IPS DF 19.7 (cell line): ENCODE results near the gene RANBP3L.
"Not testable (repeated sequence)": the region's sequence is repeated elsewhere in the genome, so short reads cannot be mapped to it uniquely, and the experiment has no call there.

Experiments used
- DNase-seq: peaks from one replicate; pipeline ENCODE4 v3.0.0-alpha.2; 2013; ENCODE audit warnings: low read depth, low spot score

Gene RANBP3L

GRCh38 chr5:36301858-36302603, at the start of gene RANBP3L:
Gene RANBP3L (minus strand): TSS chr5:36301902. CDS start chr5:36301416, 486 bp downstream.
- DNase-seq, result no peak

DNA sequence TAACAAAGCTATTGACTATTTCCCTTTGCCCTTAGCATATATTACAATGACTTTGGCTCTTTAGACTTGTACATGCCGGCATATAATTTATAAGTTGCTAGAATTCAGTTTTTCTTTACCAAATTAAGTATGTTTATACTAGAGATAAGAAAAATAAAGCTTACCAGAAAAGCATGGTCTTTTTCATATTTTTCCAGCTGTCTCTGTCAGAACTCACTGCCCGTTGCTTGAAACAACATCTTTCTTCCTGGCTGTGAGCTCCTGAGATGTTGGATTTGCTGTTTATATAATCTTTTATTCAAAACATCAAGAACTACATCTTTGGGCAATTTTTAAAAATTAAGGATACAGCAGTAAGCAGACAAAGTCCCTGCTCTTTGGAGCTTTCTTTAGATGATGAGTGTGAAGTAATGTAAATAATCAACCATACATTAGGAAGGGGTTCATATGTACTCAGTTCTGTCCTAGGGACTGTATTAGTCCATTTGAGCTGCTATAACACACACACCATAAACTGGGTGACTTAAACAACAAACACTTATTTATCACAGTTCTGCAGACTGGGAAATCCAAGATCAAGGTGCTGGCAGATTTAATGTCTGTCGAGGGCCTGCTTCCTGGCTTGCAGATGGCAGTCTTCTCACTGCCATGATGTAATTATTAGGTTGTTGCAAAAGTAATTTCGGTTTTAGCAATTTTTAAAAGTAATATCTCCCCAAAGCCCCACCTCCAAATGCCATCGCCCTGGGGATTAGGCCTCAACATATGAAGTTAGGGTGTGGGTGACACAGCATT, 45.4 kb upstream of the RANBP3L start:
- DNase-seq, result no peak

DNA sequence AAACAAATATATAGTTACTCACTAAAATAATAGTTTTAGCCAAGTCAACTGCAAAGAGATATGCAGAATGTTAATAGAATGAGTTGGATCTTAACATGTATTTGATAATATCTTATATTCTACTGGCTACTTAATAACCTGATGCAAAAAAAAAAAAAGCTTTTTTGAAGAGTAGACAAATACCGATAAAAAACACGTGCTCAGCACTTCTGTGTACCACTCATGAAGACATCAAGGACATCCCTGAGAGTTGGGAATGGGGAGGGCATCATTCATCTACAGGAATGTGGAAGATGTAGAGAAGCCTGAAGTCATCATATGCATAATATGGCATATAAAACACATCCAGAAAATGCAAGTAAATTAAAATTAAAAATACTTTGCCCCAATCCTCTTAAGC, 43.2 kb upstream of the RANBP3L start:
- no peak for DNase-seq

- not testable (repeated sequence) for DNase-seq
These were observed 40.0 kb upstream of the RANBP3L start for GRCh38 chr5:36341720-36342119.

DNA sequence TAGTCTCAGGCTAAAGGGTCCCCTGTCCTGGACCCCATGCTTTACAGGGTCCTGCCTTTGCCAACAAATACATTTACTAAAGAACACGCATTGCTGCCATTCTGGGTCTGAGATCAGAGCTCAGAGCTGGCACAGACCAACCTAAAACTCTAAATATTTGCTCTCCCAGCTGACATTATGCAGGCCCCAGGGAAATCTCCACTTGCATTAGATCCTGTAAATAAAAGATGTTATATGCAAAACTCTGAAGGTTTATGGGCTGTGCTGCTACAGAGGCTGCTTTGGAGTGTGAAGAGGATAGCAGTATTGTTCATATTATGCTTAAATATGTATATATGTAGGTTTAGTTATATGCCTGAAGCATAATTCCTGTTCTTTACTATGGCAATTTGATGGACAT, 35.9 kb upstream of the RANBP3L start:
- no peak for DNase-seq

GRCh38 chr5:36334315-36334714, 32.6 kb upstream of the RANBP3L start:
- no peak for DNase-seq

DNA sequence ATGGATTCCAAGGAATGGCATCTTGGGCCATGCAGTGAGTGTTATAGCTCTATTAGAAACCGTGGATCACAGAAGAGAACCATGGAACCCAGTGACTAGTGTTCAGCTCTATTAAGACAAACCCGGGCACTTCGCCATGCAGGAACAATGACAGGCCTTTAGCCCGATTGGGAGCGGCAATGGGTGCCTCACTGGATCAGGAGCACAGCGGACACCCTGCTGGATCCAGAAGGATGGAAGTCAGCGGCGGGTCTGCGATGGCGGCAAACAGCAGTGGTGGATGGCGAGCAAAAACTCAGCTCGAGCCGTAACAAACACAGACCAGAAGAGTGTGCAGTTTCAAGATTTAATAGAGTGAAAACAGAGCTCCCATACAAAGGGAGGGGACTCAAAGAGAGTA, 31.0 kb upstream of the RANBP3L start:
- DNase-seq, result not testable (repeated sequence)

DNA sequence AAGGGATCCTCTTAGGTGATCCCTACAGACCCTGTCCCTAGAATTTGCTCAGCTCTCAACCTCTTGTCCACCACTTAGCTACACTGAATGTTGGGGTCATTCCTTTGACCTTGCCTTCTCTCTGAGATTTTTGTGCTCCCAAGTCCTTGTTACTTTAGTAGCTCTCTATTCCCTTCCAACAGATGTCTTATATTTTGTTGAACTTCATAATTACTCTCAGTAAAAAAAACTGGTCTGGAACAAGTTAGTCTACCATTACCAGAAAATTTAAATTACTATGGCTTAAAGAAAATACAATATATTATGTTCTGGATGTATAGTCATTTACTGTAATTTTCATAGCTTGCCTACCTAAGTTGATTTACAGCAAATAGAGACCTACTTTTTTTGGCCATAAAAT, 23.5 kb upstream of the RANBP3L start:
- DNase-seq, result no peak

DNA sequence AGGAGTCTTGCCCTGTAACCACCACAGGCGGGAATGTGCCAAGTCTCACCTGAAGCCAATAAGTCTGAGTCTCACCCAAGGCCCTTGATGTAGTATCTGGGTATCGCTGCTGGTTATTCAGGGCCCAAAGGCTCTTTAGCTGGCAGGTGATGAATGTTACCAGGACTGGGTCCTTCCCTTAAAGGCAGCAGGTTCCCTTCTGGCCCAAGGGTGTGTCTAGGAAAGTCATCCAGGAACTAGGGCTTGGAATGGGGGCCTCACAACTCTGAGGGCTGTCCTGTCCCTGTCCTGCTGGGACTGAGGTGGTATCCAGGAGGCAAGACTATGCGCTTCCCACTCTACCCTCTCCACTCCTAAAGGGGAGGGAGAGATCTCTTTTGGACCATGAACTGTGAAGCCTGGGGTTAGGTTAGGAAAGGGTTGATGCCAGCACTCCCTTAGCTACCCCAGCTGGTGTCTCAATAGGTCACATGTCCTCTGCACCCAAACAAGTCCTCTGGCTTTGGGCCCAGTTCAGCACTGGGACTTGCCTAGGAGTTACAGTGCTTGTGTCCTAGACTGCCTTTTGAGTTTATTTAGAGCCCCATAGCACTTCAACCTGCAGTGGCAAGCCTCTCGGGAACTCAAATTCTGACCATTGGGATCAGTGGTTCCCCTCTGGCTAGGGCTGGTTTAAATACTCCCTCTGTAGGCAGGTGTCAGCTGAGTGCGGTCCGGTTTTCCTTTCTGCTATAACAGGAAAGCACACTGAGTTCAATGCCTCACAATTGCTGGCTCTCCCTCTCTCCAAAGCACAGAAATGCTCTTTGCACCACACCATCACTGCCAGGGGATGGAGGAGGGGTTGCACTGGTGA, 22.5 kb upstream of the RANBP3L start:
- no peak for DNase-seq

GRCh38 chr5:36312953-36313672, 11.4 kb upstream of the RANBP3L start:
- DNase-seq, result no peak

DNA sequence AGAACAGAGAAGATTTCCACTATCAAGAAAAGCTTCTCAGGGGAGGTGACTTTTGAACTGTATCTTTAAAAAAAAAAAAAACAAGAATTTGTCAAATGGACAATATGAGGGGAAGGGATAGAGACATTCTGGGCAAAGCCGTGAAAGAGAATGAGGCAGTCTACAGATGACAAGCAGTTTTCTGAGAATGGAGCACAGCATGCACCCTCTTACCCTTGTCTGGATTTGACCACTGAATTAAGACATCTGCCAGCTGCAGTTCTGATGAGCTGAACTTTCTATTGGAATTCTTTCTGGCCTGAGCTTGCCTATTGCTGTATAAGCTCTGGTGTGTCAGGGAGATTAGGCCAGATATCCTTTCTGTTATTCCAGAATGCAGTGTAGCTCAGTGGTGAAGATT, 10.3 kb upstream of the RANBP3L start:
- no peak for DNase-seq

DNA sequence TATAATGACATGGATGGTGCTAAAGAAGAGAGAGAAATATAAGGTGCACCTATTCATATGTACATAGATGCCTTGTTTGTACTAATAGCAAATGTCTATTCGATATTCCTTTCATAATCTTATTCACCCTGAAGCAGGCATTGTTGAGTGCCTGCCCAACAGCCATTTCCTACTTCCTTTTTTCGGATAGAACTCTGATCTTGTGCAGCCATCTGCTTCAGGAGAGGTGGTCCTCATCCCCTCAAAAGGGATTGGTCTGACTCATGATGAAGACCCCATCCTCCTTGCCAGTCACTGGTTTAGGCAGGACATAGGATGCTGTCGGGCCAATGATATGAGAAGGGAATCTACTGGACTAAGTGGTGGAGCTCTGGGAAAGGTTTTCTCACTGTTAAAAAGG, 8.4 kb upstream of the RANBP3L start:
- no peak for DNase-seq

GRCh38 chr5:36305571-36306326, 4.0 kb upstream of the RANBP3L start:
- DNase-seq, result no peak

- DNase-seq, result no peak
These were observed 2.5 kb upstream of the RANBP3L start for GRCh38 chr5:36304095-36304805.

- no peak for DNase-seq
These were observed 668 bp downstream of the RANBP3L start for GRCh38 chr5:36300927-36301540.

GRCh38 chr5:36300191-36300926, 1.3 kb downstream of the RANBP3L start:
- no peak for DNase-seq

DNA sequence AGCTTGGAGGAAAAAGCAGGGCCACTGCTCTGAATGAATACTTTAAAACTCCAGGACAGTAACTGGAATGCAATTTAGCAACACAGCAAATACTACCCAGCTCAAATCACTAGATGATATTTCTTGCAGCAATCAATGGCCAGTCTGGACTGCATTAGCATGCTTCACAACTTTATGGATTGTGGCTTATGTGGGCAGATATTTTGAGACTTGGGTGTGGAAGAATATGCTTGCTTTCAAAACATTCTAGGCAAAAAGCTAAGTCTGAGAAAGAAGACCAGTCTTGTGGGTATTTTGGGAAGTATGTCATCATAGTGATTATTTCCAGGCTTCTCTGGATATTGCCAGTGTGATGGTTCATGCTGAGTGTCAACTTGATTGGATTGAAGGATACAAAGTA, 3.1 kb downstream of the RANBP3L start:
- no peak for DNase-seq

- DNase-seq, result no peak
These were observed 4.0 kb downstream of the RANBP3L start for GRCh38 chr5:36297653-36298052.
